Lung (tissue), 12 donors: ENCODE data around the gene RANBP1. TPM values are rescaled to one million over a fixed set of nuclear protein-coding genes. Genes with fewer than 3 reads are reported as not detected.

ENCODE experiments used
- ATAC-seq: fragments of 200-7000 bp; cut with Tn5 transposase; one replicate; pipeline ENCODE4 v1.9.1; 2020; ENCODE audit warnings: moderate number of reproducible peaks; ENCODE audit not compliant: insufficient read depth, low FRiP score
- DNase-seq, 3 donors: peaks; one replicate each; pipeline ENCODE4 v3.0.0-alpha.2; 2013 to 2017
- H3K27ac ChIP-seq, 2 donors: one replicate each; pipeline ENCODE4 v1.5.1; 2013; ENCODE audit warnings: mild to moderate bottlenecking in 2 of 2, moderate library complexity in 2 of 2, control low read depth in 1 of 2, inconsistent platforms in 1 of 2, low read depth in 1 of 2, low read length in 1 of 2
- H3K27me3 ChIP-seq, 3 donors: one replicate each; pipeline ENCODE4 v1.5.1; 2013; ENCODE audit warnings: low read length in 2 of 3; ENCODE audit not compliant: control insufficient read depth in 3 of 3, insufficient read depth in 3 of 3
- H3K36me3 ChIP-seq, 4 donors: one replicate each; pipeline ENCODE4 v1.5.1; 2013; ENCODE audit warnings: low read length in 4 of 4, mild to moderate bottlenecking in 1 of 4, moderate library complexity in 1 of 4; ENCODE audit not compliant: control insufficient read depth in 4 of 4, insufficient read depth in 4 of 4
- H3K4me1 ChIP-seq, 5 donors: one replicate each; pipeline ENCODE4 v1.5.1; 2013; ENCODE audit warnings: low read length in 5 of 5, mild to moderate bottlenecking in 2 of 5, moderate library complexity in 1 of 5; ENCODE audit not compliant: control insufficient read depth in 5 of 5, insufficient read depth in 5 of 5
- H3K4me3 ChIP-seq: one replicate; pipeline ENCODE4 v1.5.1; 2013; ENCODE audit warnings: mild to moderate bottlenecking, control low read depth, moderate library complexity
- H3K9ac ChIP-seq, 2 donors: one replicate each; pipeline ENCODE4 v1.5.1; 2013; ENCODE audit warnings: low read length in 2 of 2, control low read depth in 1 of 2; ENCODE audit not compliant: insufficient read depth in 1 of 2
- H3K9me3 ChIP-seq, 4 donors: one replicate each; pipeline ENCODE4 v1.5.1; 2013; ENCODE audit warnings: low read length in 3 of 4, mild to moderate bottlenecking in 1 of 4, moderate library complexity in 1 of 4; ENCODE audit not compliant: control insufficient read depth in 4 of 4, insufficient read depth in 3 of 4
- WGBS, 2 donors: extraction: QIAGEN DNeasy Blood & Tissue Kit; methylation state at CpG; one replicate each; pipeline ENCODE4 v1.1.7; 2013; 5-methylcytosine and 5-hydroxymethylcytosine counted together
- polyA plus RNA-seq, 2 donors: library from polyadenylated mRNA; stranded (reverse); fragments of 200-250 nt; gene quantifications; one replicate each; pipeline ENCODE4 v1.2.1, GENCODE V29; 2013
- total RNA-seq, 2 donors: library from RNA; depleted of rRNA in 1 of 2; stranded (reverse); fragments of >200 nt in 1 of 2; gene quantifications; one replicate each; pipeline ENCODE4 v1.2.1, GENCODE V29; 2014 to 2021
- TF ChIP-seq, protein P1 (sequence below): IDR thresholded peaks from 2 replicates; pipeline ENCODE4 v1.5.1; 2012; ENCODE audit warnings: mild to moderate bottlenecking; ENCODE audit errors: control extremely low read depth, extremely low read depth
- donor health status: control.
- donor health status: control.
- donor health status: Bipolar disorder and iron deficiency.
- donor health status: healthy.
- donor health status: DM: yes; HTN: yes; CAD: no.

The RANBP1 gene
- total and polyA plus RNA-seq, 4 donors = 72.9 to 119 (median 83.2) TPM

DNA sequence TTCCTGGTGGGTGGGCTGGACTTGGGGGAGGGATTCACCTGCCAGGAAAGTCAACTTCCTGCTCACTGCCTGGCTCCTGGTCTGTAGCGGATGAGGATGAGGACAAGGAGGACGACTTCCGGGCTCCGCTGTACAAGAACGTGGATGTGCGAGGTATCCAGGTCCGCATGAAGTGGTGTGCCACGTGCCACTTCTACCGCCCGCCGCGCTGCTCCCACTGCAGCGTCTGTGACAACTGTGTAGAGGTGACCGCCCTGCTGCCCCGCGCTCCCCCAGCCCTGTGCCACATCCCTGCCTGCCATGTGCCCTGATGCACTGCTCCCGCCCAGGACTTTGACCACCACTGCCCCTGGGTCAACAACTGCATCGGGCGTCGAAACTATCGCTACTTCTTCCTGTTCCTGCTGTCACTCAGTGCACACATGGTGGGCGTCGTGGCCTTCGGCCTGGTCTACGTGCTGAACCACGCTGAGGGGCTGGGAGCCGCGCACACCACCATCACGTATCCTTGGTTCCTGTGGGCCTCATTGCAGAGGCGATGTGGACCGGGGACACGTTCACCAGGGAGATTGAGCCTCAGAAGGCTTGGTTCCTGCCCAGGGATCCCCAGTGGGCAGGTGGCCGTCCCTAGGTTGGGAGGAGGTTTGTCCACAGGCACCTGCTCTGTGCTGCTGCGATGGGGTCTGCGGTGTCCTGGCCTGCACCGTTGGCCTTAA lies 23.6 kb downstream of the RANBP1 start:
- Histone ChIP-seq H3K9me3 (no peaks in the 10 kb centered on the region), H3K36me3 (peaks cover 0 to 43% (median 0%) of the 10 kb centered on the region in 4 donors), H3K27ac (no peak overlapping the region), H3K27me3 (no peaks in the 10 kb centered on the region), H3K9ac (no peak overlapping the region), H3K4me1 (peaks cover 0 to 27% (median 8%) of the 10 kb centered on the region in 5 donors), H3K4me3 (no peak overlapping the region)
- TF ChIP-seq, protein P1, sequence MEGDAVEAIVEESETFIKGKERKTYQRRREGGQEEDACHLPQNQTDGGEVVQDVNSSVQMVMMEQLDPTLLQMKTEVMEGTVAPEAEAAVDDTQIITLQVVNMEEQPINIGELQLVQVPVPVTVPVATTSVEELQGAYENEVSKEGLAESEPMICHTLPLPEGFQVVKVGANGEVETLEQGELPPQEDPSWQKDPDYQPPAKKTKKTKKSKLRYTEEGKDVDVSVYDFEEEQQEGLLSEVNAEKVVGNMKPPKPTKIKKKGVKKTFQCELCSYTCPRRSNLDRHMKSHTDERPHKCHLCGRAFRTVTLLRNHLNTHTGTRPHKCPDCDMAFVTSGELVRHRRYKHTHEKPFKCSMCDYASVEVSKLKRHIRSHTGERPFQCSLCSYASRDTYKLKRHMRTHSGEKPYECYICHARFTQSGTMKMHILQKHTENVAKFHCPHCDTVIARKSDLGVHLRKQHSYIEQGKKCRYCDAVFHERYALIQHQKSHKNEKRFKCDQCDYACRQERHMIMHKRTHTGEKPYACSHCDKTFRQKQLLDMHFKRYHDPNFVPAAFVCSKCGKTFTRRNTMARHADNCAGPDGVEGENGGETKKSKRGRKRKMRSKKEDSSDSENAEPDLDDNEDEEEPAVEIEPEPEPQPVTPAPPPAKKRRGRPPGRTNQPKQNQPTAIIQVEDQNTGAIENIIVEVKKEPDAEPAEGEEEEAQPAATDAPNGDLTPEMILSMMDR = no peak
- DNase-seq (no peak), ATAC-seq (no peak)
- WGBS, 2 donors = 95 to 97% methylated on average over 36 of the region's 36 CpGs

DNA sequence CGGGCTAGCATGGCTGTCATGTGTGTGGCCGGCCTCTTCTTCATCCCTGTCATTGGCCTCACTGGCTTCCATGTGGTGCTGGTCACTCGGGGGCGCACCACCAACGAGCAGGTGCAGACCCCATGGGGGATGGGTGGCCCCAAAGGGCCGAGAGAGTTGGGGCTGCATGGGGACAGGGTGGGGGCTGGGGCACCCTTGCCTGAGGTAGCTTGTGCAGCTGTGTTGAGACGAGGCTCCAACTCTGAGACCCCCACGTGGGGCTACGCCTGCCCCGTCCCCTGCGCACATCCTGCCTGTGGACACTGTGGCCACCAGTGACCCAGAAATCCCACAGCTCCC lies 24.2 kb downstream of the RANBP1 start:
- no peak for DNase-seq
- peaks cover 0 to 46% (median 0%) of the 10 kb centered on the region in 4 donors for H3K36me3 ChIP-seq
- H3K9ac ChIP-seq = no peak overlapping the region
- peaks cover 0 to 26% (median 7%) of the 10 kb centered on the region in 5 donors for H3K4me1 ChIP-seq
- H3K9me3 ChIP-seq = no peaks in the 10 kb centered on the region
- no peak overlapping the region for H3K27ac ChIP-seq
- WGBS, 2 donors = 93 to 96% methylated on average over 11 of the region's 11 CpGs
- ATAC-seq = no peak
- no peaks in the 10 kb centered on the region for H3K27me3 ChIP-seq
- no peak overlapping the region for H3K4me3 ChIP-seq
- TF ChIP-seq, protein P1 = no peak

DNA sequence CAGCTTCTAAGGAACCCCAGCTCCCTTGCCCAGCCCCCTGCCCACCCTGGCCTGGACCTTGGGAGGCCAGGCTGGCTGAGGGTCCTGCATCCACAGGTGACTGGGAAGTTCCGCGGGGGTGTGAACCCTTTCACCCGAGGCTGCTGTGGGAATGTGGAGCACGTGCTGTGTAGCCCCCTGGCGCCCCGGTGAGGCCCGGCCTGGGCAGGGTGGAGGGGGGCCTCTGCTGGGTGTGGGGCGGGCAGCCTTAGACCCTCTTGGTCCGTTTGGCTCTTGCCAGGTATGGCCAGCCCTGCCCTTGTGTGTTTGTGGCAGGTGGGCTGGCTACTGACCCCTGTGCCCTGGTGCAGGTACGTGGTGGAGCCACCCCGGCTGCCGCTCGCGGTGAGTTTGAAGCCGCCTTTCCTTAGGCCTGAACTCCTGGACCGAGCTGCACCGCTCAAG lies 24.6 kb downstream of the RANBP1 start:
- H3K4me1 ChIP-seq = peaks cover 0 to 26% (median 6%) of the 10 kb centered on the region in 5 donors
- no peak overlapping the region for H3K27ac ChIP-seq
- no peaks in the 10 kb centered on the region for H3K9me3 ChIP-seq
- 92 to 95% methylated on average over 17 of the region's 17 CpGs for WGBS, 2 donors
- no peak for ATAC-seq
- H3K36me3 ChIP-seq = peaks cover 0 to 48% (median under 1%) of the 10 kb centered on the region in 4 donors
- H3K27me3 ChIP-seq = no peaks in the 10 kb centered on the region
- H3K4me3 ChIP-seq = no peak overlapping the region
- TF ChIP-seq, protein P1 = no peak
- H3K9ac ChIP-seq = no peak overlapping the region
- DNase-seq = no peak
